Stimulated activated CD4-positive, alpha-beta T cell treated with anti-CD3 and anti-CD28 coated beads, Interleukin-4, amount 100 ng/mL, for 48 hours (primary cell): ENCODE results near the gene PARP2.
"Not testable (repeated sequence)": the region's sequence is repeated elsewhere in the genome, so short reads cannot be mapped to it uniquely, and the experiment has no call there.

Experiments
- DNase-seq, 2 donors: peaks; one replicate each; pipeline ENCODE4 v3.0.0-alpha.2; 2020; ENCODE audit warnings: low read depth in 2 of 2

PARP2 gene

DNA sequence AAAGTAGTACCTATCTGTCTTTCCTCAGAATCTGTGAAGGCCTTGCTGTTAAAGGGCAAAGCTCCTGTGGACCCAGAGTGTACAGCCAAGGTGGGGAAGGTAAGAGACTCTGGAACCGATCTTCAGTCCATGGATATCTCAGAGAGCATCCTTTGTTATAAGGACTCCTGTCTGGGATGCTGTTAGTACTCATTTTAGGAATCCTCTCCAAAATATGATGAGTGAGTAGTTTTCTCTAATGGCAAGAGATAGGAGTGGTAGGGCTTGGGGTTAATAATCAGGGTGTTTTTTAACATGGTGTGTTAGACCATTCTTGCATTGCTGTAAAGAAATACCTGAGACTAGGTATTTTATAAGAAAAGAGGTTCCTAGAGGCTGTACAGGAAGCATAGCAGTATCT, 1.9 kb downstream of the PARP2 start:
- no peak for DNase-seq

DNA sequence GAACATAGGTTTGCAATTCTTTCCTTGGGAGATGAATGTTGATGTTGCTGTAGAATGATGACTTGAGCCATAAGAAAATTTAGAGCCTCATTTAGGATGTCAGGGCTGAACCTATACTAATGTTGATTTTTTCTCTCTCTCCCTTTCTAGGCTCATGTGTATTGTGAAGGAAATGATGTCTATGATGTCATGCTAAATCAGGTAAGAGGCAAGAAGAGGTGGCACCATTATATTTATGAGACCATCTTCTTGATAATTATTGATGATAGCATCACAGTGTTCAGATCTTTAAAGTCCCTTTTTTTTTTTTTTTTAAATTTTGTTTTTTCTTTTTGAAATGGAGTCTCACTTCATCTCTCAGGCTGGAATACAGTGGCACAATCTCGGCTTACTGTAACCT, 3.3 kb downstream of the PARP2 start:
- no peak for DNase-seq

DNA sequence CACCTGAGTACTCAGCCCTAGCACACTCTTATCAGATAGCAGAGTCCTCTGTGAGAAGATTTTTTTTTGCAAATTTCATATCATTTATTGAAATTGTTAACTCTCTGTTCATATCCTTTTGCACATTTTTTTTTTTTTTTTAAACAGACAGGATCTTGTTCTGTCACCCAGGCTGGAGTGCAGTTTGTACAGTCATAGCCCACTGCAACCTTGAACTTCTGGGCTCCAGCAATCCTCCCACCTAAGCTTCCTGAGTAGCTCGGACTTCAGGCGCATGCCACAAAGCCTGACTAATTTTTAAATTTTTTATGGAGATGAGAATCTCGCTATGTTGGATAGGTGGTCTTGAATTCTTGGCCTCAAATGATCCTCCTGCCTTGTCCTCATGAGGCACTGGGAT, 4.3 kb downstream of the PARP2 start:
- DNase-seq = no peak

DNA sequence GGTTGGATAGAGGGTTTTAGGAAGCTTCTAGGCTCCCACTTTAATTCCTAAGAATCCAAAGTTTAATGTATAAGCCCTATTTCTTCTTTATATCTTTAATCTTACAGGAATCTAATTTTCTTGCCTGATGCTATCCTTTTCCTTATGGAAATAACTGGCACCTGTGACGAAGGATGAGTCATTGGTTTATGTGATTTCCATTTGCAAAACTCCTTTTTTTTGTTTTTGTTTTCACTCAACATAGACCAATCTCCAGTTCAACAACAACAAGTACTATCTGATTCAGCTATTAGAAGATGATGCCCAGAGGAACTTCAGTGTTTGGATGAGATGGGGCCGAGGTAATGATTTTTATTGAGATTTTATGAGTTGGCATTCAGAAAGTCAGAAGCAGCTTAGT, 6.8 kb downstream of the PARP2 start:
- no peak for DNase-seq

DNA sequence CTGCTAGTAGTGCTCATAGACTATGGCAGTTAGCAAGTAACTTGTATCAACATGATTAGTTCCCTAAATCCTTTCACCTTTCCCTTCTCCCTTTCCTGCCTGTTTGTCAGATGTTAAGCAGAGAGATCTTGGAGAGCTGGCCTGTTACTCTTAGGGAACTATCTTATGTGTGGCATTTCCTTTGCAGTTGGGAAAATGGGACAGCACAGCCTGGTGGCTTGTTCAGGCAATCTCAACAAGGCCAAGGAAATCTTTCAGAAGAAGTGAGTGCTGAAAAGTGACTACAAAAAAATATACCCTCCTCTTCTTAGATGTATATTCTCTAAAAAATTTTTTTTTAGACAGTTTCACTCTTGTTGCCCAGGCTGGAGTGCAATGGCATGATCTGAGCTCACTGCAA, 7.4 kb downstream of the PARP2 start:
- DNase-seq = no peak

DNA sequence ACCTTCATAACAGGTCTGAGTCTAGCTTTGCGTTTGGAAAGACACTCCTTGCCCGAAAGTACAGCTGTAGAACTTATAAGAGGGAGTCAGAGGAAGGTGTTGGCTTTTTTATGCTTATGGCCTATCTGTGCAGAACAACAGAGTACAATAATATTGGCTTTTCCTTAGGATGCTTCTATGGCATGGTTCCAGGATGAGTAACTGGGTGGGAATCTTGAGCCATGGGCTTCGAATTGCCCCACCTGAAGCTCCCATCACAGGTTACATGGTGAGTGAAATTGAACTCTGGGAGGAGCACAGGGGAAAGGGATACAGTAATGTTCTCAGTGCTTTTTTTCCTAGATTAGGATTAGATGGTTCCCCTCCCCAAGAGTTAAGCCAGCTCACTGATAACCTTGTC, 13.0 kb downstream of the PARP2 start:
- no peak for DNase-seq

DNA sequence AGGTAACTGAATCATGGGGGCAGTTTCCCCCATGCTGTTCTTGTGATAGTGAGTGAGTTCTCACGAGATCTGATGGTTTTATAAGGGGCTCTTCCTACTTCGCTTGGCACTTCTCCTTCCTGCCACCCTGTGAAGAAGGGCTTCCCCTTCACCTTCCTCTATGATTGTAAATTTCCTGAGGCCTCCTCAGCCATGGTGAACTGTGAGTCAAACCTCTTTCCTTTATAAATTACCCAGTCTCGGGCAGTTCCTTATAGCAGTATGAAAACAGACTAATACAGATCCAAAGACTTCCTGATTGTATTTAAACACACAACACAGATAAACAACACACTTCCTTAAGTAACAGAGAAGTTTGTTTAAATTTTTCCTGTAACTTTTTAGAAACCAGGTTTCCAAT, 15.0 kb downstream of the PARP2 start:
- DNase-seq = not testable (repeated sequence)

DNA sequence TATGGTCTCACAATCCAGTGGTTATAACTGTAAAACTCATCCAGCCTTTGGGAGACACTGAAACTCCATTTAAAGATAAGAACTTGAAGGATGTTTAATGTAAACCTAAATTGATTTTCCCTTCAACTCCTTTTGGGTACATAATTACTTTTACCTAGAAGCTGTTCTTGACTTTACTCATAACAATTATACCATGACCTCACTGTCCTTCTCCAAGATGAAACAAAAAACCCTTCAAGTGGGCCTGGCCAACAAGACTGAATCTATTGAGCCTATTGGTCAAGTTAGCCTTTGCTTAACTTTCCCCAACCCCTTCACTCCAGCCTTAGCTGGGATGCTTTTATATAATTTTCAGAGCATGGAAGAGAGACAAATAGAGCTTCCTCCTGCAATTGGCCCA, 22.5 kb downstream of the PARP2 start:
- DNase-seq = no peak

DNA sequence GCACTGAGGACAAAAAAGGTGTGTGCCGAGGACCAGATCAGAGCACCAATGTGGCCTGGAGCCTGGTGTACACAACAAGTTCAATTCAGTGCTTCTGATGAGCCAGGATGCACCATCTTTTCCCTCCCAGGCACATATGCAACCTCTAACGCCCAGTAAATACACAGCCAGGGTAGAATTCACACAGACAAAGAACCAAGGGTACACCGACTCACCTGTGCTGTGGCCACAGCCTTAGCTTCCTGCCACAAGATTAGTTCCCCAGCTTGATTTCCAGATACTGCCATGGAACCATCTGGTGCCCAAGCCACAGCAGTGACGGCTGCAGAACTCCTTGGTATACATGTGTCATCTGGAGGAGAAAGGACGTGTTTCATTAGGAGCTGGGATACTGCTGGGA, 29.4 kb downstream of the PARP2 start:
- DNase-seq = no peak

DNA sequence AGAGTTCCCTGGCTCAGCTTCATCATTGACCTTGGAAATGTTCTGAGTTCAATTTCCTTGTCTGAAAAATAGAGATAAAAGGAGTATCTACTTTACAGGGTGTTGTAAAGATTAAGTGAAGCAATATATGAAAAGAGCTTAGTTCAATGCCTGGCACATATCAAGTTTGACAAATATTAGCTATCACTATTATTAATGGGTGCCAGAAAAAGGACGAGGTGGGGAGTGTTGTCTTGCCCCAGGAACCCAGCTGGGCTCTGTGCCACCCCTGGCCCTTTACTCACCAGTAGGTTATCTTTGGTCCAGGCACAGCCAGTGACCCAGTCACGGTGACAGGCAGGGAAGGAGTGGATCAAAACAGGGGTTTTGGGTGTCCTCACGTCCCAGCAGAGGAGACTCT, 32.0 kb downstream of the PARP2 start:
- no peak for DNase-seq

DNA sequence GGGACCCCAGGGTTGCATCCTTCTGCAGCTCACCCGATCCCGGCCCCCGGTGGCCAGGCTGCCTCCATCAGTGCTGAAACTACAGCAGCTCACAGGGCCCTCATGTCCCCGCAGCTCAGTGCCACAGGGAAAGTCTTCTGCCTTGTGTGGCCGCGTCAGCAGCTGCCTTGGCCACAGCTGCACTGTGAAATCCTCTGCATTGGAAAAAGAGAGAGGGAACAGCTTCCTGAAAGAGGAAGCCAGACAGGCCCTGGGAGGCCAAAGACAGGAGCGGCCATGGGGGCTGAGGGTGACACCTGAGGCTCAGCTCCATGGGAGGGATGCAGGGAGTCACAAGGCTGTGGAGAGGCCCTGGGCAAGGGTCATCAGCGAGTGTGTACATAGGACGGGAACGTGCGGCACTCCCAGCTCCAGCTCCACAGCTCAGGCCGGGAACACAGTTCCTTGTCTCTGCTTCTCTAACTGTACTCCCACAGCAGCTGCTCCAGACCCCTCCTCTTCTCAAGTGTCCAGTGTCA, 32.7 kb downstream of the PARP2 start:
- DNase-seq = no peak

DNA sequence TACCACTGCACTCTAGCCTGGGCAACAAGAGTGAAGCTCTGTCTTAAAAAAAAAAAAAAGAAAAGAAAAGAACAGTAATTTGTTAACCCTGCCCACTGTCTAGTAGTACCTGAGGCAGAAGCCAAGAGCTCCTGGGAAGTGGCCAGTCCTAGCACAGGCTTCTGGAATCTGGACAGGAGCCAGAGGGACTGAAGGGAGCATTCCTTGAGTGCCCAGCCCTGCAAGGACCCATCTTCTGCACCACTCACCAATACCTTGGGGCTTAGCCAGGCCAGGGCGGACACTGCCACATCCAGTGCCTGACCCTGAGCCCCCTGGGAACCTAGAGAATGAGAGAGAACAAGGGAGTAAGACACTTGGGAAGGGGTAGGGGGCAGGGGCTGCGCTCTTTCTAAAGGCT, 33.7 kb downstream of the PARP2 start:
- DNase-seq = no peak

DNA sequence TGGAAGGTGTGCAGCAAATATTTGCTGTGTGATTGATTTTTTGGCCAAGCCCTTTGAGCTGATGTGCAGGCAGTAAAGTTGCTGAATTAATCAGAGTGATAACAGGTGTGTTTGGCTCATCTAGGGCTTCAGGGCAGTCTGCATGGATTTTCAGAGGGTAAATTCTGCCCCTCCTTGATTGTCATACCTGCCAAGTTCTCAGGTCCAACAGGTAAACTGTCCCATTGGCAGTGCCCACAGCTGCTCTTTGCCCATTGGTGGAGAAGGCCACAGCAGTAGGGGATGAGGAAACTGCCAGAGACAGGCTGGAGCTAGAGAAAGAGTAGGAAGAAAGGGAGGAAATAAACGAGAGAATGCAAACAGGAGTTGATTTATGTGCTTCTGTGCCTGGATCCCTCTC, 36.3 kb downstream of the PARP2 start:
- DNase-seq = no peak

DNA sequence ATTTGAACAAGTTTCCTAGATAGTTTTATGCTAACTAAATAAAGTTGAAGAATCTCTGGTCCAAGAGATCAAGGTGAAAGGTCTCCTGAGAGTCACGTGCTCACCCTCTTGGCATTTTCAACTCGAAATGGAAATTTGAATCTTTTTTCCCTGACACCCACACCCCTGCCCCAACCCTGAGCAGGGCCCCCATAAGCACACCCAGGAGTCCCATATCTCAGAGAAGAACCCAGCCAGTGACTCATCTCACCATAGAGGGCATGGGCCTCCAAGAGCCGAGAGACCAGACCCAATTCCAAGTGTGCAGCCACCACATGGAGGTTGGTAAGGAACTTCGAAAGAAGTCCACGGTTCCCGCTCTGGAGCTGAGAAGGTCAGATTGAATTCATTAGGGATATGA, 37.2 kb downstream of the PARP2 start:
- no peak for DNase-seq

DNA sequence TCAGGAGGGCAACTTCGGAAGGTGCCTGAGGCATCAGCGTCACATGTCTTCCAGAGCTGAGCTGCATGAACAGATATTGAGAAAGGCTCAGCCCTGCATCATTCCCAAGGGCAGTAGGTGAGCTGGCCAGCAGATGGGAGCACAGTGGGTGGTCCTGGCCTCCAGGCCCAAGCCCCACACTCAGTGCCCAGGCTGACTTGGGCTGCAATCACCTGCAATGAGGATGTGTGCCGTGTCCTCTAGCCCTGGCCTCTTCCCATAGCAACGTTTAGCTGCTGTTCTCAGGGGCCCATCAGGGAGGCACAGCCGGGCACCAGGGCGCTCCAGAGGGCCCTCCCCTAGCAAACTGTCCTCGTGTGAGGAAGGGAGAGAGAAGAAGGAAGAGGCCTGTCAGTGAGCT, 37.9 kb downstream of the PARP2 start:
- DNase-seq = no peak

DNA sequence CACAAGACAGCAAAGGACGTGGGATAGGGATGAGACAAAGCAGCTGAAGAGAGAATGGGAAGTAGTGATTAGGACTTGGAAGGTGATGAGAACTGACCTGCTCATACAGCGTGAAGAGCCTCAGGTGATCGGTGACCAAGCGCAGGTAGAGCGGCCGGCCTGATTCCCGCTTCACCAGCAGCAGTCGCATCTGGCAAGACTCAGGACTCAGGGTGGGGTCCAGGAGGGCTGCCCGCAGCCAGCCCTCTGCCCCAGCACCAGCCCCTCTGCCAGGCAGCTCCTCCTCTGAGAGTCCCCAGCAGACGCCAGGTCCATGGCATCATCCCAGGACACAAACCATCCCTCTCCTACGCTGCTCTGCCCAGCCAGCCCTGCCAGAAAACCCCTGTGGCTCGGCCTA, 39.1 kb downstream of the PARP2 start:
- DNase-seq = no peak

DNA sequence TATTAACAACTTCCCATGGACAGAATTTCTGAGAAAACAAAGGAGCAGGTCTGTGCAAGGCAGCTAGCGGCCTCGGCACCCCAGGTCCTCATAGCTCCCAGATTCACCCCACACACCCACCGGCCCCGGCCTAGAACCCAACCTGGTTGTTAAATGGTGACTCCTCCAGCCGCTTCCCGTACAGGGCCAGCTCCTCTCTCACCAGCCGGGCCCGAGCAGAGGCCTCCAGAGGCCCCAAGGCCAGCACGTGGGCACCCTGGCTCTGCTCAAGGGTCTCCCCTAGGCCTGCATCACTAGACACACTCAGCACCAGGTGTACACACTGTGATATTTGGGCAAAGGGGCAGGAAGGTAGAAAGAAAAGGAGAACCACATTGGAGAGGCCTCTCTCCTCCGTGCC, 39.6 kb downstream of the PARP2 start:
- DNase-seq = no peak

DNA sequence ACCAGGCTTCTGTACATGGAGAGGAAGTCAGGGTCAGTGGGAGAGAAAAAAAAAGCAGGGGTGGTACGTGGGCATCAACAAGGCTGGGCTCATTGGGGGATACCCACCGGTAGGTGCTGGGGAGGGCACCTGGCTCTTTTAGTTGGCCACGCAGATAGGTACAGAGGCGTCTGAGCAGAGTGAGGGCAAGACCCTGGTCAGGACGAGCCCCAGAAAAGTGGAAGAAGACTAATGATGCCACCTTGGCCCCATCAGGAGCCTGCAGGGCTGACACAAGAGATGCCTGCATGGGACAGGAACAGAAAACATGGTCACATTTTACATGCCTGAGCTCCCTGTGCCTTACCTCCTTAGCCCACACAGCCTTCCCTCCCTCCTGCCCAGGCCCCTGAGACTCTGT, 40.2 kb downstream of the PARP2 start:
- no peak for DNase-seq

DNA sequence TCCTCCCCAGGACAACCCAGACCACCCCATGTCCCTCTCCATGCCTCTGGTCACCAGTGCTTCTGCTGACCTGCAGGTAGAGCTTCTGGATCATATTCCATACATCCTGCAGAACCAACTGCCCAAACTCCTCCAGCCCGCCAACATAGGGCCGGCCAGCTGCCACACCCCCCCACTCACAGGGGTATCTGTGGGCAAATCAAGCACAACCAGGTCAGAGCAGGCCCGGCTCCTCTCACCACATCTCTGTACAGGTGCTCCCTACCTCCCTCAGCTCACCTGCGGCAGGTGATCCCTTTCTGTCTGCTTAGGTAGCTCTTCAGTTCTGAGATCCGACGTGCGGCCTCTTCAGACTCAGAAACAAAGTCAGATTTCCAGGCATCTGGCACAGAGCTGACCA, 40.9 kb downstream of the PARP2 start:
- DNase-seq = no peak

DNA sequence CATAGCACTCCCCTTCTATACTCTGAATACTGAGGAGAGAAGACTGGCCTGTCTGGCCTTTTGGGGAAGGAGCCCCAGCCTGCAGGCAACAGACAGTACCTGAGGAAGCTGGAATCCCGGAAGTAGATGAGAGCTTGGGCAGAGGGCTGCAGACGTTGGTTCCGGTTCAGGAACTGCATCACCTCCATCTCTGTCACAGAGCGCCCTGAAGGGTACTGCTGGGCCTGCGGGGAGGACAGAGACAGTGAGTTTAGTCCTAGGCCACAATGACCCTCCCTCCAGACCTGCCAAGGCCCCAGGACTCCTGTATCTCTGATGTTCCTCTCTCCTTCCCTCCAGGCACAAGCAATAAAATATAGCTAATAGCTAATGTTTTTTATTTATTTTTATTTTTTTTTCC, 41.5 kb downstream of the PARP2 start:
- no peak for DNase-seq

DNA sequence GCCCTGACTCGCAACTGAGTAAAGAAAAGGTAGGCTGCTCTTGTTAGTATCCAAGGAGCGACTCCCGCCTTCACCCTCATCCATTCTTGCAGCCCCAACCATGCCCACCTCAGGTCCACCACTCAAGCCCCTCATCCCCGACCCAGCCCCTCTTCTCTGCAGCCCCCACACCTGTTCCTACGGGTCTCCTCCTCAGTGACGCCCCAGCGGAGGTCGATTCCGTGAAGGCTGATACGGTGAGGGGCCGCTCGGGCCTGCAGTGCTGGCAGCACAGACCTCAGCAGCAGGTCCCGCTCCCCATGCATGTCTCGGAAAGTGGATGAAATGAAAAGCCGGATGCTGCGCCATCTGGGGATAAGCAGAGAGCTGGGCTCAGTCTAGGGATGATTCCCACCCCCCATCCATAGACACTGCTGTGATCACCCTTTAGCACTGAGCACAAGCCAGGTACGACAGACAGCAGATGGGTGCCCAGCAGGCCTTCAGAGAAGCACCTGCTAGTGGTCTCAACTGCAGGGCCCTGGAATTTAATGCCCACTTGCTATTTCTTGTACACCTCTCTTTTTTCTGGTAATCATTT, 42.9 kb downstream of the PARP2 start:
- no peak for DNase-seq

DNA sequence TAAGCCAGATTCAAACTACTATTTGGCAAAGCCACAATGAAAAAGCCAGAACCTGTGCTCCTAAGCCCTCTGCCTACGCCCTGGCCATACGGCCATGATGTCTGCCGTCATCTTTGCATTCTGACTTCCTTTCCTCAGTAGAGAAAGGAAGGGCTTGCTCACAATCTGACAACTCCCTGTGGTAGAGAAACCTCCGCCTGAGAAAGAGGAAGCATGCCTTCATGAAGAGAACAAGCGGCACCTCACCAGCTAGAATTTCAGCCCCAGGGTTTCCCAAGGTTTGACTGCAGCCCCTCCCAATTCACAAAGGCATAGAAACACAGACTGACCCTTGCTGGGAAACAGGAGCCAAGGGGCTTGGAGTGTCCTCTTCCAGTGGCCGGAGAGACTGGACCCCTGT, 44.1 kb downstream of the PARP2 start:
- DNase-seq = no peak

DNA sequence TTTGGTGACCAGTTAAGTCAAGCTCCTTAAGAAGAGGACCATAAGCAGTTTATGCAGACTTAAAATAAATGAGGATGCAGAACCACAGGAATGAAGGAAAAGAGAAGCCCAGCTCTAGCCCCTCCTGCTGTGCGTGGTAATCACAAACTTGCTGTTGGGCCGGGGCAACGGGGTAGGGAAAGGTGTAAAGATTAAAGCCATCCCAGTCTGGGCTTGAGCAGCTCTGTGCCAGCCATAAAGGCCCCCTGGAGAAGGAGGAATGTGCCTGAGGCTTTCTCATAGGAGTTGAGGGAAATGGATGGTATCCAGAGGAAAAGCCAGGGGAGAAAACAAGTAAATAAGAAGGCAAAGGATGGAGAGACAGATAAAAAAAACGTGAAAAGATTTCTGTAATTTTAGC, 44.7 kb downstream of the PARP2 start:
- no peak for DNase-seq

DNA sequence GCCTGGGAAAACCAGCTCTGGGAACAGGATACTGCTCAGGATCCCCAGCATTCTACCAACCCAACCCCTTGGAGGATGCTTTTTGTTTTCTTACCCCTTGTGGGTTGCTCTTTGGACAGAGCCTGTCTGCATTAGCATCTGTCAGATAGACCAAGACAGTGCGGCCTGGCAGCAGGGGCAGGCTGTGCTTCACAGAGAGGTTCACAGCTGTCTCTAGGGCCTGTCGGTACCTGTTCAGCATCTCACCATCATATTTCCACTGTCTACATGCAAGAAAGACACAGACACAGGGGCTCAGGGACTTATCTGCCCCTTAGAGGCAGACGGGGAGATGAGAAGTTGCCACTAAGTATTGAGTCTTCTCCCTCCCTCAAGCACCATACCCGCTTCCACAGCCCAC, 48.1 kb downstream of the PARP2 start:
- no peak for DNase-seq

DNA sequence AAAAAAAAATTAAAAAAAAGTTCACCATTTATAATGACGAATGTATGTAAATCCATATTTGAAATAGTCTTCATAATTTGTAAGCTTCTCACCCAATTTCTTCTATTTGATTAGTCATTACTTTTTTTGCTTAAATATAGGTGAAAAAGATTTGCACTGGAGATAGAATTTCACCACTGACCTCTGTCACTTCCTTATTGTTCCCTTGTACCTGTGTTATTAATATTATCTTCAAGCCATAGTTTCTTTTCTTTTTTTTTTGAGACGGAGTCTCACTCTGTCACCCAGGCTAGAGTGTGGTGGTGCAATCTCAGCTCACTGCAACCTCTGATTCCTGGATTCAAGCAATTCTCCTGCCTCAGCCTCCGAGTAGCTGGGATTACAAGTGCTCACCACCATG, 54.1 kb downstream of the PARP2 start:
- no peak for DNase-seq
